NCI-H2107 (cell line): Measurements from ENCODE around the gene PLEKHF1.

ENCODE experiments used
- DNase-seq: peaks from one replicate; lab custom pipeline; 2025; lab: John Stamatoyannopoulos, UW

The PLEKHF1 gene

GRCh38 chr19:29635963-29636362 lies 29.3 kb upstream of the PLEKHF1 start:
- DNase-seq, result no peak

GRCh38 chr19:29636553-29637360 lies 28.5 kb upstream of the PLEKHF1 start:
- no peak for DNase-seq

GRCh38 chr19:29639086-29639485 lies 26.2 kb upstream of the PLEKHF1 start:
- no peak for DNase-seq

- DNase-seq, result no peak
Observed at GRCh38 chr19:29640231-29640630, 25.0 kb upstream of the PLEKHF1 start.

GRCh38 chr19:29641597-29641996 lies 23.7 kb upstream of the PLEKHF1 start:
- DNase-seq, result no peak

- DNase-seq, result no peak
Observed at GRCh38 chr19:29643361-29643935, 21.8 kb upstream of the PLEKHF1 start.

GRCh38 chr19:29644210-29644609 lies 21.1 kb upstream of the PLEKHF1 start:
- no peak for DNase-seq

- no peak for DNase-seq
Observed at GRCh38 chr19:29645491-29645867, 19.8 kb upstream of the PLEKHF1 start.

GRCh38 chr19:29645911-29646310 lies 19.4 kb upstream of the PLEKHF1 start:
- no peak for DNase-seq

- no peak for DNase-seq
Observed at GRCh38 chr19:29650772-29651387, 14.4 kb upstream of the PLEKHF1 start.

- no peak for DNase-seq
Observed at GRCh38 chr19:29651622-29652394, 13.5 kb upstream of the PLEKHF1 start.

GRCh38 chr19:29653398-29653797 lies 11.9 kb upstream of the PLEKHF1 start:
- no peak for DNase-seq

- no peak for DNase-seq
Observed at GRCh38 chr19:29655648-29656335, 9.5 kb upstream of the PLEKHF1 start.

- no peak for DNase-seq
Observed at GRCh38 chr19:29658221-29658991, 6.9 kb upstream of the PLEKHF1 start.

GRCh38 chr19:29660835-29661234 lies 4.4 kb upstream of the PLEKHF1 start:
- DNase-seq, result no peak

- DNase-seq, result no peak
Observed at GRCh38 chr19:29662278-29662603, 3.0 kb upstream of the PLEKHF1 start.

- no peak for DNase-seq
Observed at GRCh38 chr19:29662604-29663404, 2.5 kb upstream of the PLEKHF1 start.

- DNase-seq, result no peak
Observed at GRCh38 chr19:29663861-29664752, 1.2 kb upstream of the PLEKHF1 start.

- DNase-seq, result no peak
Observed at GRCh38 chr19:29664753-29665214, 477 bp upstream of the PLEKHF1 start.
